MCF 10A (cell line): ENCODE results near the gene KCND2. TPM values are rescaled to one million over a fixed set of nuclear protein-coding genes. Genes with fewer than 3 reads are reported as not detected.

ENCODE experiments used
- BruUV-seq: library from RNA; stranded (reverse); fragments of 400-500 nt; replicated peaks from 2 replicates; lab custom pipeline; 2021; lab: Mats Ljungman, UMichigan
- CTCF ChIA-PET: fragments of 300-600 bp; sonication (Branson Sonifier 250); formaldehyde crosslinking; extraction: SDS; loops from one replicate; lab custom pipeline; 2021; ENCODE audit warnings: antibody characterized with exemption, inconsistent platforms; lab: Yijun Ruan, JAX
- POLR2A ChIA-PET: fragments of 300-600, 350-650 bp; sonication (Branson Sonifier 250); formaldehyde crosslinking; extraction: SDS; loops from one replicate; lab custom pipeline; 2020; ENCODE audit warnings: antibody characterized with exemption, inconsistent platforms; lab: Yijun Ruan, JAX
- DNase-seq: peaks from one replicate; pipeline ENCODE4 v3.0.0-alpha.2; 2018; ENCODE audit not compliant: unreplicated experiment
- H3K27ac Mint-ChIP-seq: one replicate; pipeline ENCODE4 v1.8.0; 2022; ENCODE audit warnings: mild to moderate bottlenecking, low read depth, mixed read lengths; ENCODE audit not compliant: unreplicated experiment
- H3K27me3 Mint-ChIP-seq: one replicate; pipeline ENCODE4 v1.8.0; 2022; ENCODE audit warnings: mixed read lengths; ENCODE audit not compliant: insufficient read depth, unreplicated experiment
- H3K36me3 Mint-ChIP-seq: one replicate; pipeline ENCODE4 v1.8.0; 2022; ENCODE audit warnings: mild to moderate bottlenecking, moderate library complexity, mixed read lengths; ENCODE audit not compliant: insufficient read depth, unreplicated experiment
- H3K4me1 Mint-ChIP-seq: one replicate; pipeline ENCODE4 v1.8.0; 2022; ENCODE audit warnings: mixed read lengths; ENCODE audit not compliant: insufficient read depth, unreplicated experiment
- H3K4me3 Mint-ChIP-seq: one replicate; pipeline ENCODE4 v1.8.0; 2022; ENCODE audit warnings: mild to moderate bottlenecking, moderate library complexity, mixed read lengths; ENCODE audit not compliant: unreplicated experiment
- H3K9me3 Mint-ChIP-seq: one replicate; pipeline ENCODE4 v1.8.0; 2022; ENCODE audit warnings: mixed read lengths; ENCODE audit not compliant: unreplicated experiment
- CTCF ChIP-seq: fragments of 200-600 bp; IDR thresholded peaks from one replicate; pipeline ENCODE4 v1.8.0; 2022; ENCODE audit warnings: antibody characterized with exemption, mild to moderate bottlenecking; ENCODE audit not compliant: unreplicated experiment
- intact Hi-C: fragments of 100-400 bp; cut with micrococcal nuclease; formaldehyde crosslinking; loops from 2 replicates; pipeline ENCODE4 v1.14.1; 2022
- total RNA-seq: library from RNA; stranded (reverse); gene quantifications from 2 replicates; pipeline ENCODE4 v1.2.3, GENCODE V29; 2022

Gene KCND2
- total RNA-seq, 1 experiment from 2014 or later: not detected

- Mint-ChIP-seq H3K27ac (no peak overlapping the region), H3K9me3 (no peaks in the 10 kb centered on the region), H3K4me3 (no peak overlapping the region), H3K4me1 (peaks cover 5% of the 10 kb centered on the region), H3K27me3 (peaks cover 26% of the 10 kb centered on the region), H3K36me3 (no peaks in the 10 kb centered on the region)
- peak; percentile 47 for DNase-seq
- POLR2A ChIA-PET: no interaction called here
- intact Hi-C loops: no loop called here
- CTCF ChIA-PET: interaction anchor here (0.7 kb wide), 2 partner anchors 42 to 61 kb away, joined by 3 to 4 read pairs; no protein-coding TSS in a partner anchor
- BruUV-seq: no TSS peak
- TF ChIP-seq CTCF: no peak
Measured at GRCh38 chr7:120407010-120407409, 134.0 kb downstream of the KCND2 start.

- intact Hi-C loops: no loop called here
- BruUV-seq: no TSS peak
- ChIA-PET POLR2A (no interaction called here), CTCF (no interaction called here)
- no peaks in the 10 kb centered on the region for H3K4me1 Mint-ChIP-seq
- H3K9me3 Mint-ChIP-seq: no peaks in the 10 kb centered on the region
- TF ChIP-seq CTCF: no peak
- peaks cover 35% of the 10 kb centered on the region for H3K27me3 Mint-ChIP-seq
- no peaks in the 10 kb centered on the region for H3K36me3 Mint-ChIP-seq
- H3K4me3 Mint-ChIP-seq: no peak overlapping the region
- no peak overlapping the region for H3K27ac Mint-ChIP-seq
- no peak for DNase-seq
Measured at GRCh38 chr7:120412139-120413050, 139.4 kb downstream of the KCND2 start.

GRCh38 chr7:120413164-120413563 is 140.2 kb downstream of the KCND2 start:
- POLR2A ChIA-PET: no interaction called here
- H3K27me3 Mint-ChIP-seq: peaks cover 27% of the 10 kb centered on the region

More at GRCh38 chr7:120413164-120413563, 140.2 kb downstream of the KCND2 start:
- no peaks in the 10 kb centered on the region for H3K36me3 Mint-ChIP-seq
- CTCF ChIA-PET: no interaction called here
- no TSS peak for BruUV-seq
- H3K4me1 Mint-ChIP-seq: no peaks in the 10 kb centered on the region
- H3K27ac Mint-ChIP-seq: no peak overlapping the region
- intact Hi-C loops: no loop called here
- no peak for DNase-seq
- no peak for TF ChIP-seq CTCF
- H3K9me3 Mint-ChIP-seq: no peaks in the 10 kb centered on the region
- H3K4me3 Mint-ChIP-seq: no peak overlapping the region
